Osteoblast (primary cell): ENCODE measurements around the gene ALOX5AP. TPM values are rescaled to one million over a fixed set of nuclear protein-coding genes. Genes with fewer than 3 reads are reported as not detected.

Experiments used
- DNase-seq: peaks from one replicate; pipeline ENCODE4 v3.0.0; 2011; ENCODE audit warnings: low spot score, mixed read lengths; ENCODE audit not compliant: insufficient read length; ENCODE audit errors: missing footprints
- H2AFZ ChIP-seq: 2 replicates; pipeline ENCODE4 v1.6.0; 2011; ENCODE audit warnings: mild to moderate bottlenecking, low read length
- H3K27ac ChIP-seq: 2 replicates; pipeline ENCODE4 v1.5.1; 2011; ENCODE audit warnings: mild to moderate bottlenecking, low read depth, low read length, moderate library complexity
- H3K27me3 ChIP-seq: 2 replicates; pipeline ENCODE4 v1.6.0; 2012; ENCODE audit warnings: mild to moderate bottlenecking, control low read depth, inconsistent platforms, low read length, moderate library complexity; ENCODE audit not compliant: insufficient read depth
- H3K36me3 ChIP-seq: 2 replicates; pipeline ENCODE4 v1.5.1; 2011; ENCODE audit warnings: mild to moderate bottlenecking, low read length, control low read depth, moderate library complexity; ENCODE audit not compliant: insufficient read depth
- H3K4me1 ChIP-seq: 2 replicates; pipeline ENCODE4 v1.5.1; 2011; ENCODE audit warnings: mild to moderate bottlenecking, low read length, control low read depth, moderate library complexity; ENCODE audit not compliant: insufficient read depth
- H3K4me2 ChIP-seq: 2 replicates; pipeline ENCODE4 v1.6.0; 2011; ENCODE audit warnings: mild to moderate bottlenecking, low read length; ENCODE audit not compliant: insufficient read depth
- H3K4me3 ChIP-seq: fragments of 200-600 bp; sonication (generic); 3 replicates; pipeline ENCODE4 v1.5.1; 2012; ENCODE audit warnings: mild to moderate bottlenecking, low read length, inconsistent platforms; ENCODE audit not compliant: insufficient read depth
- H3K79me2 ChIP-seq: 2 replicates; pipeline ENCODE4 v1.6.0; 2012; ENCODE audit warnings: mild to moderate bottlenecking, low read length, control low read depth, inconsistent platforms; ENCODE audit not compliant: insufficient read depth
- H3K9me3 ChIP-seq: 2 replicates; pipeline ENCODE4 v1.5.1; 2011; ENCODE audit warnings: low read depth, low read length, control low read depth
- H4K20me1 ChIP-seq: 2 replicates; pipeline ENCODE4 v1.6.0; 2012; ENCODE audit warnings: mild to moderate bottlenecking, low read length, control low read depth; ENCODE audit not compliant: insufficient read depth
- total RNA-seq: library from RNA; depleted of rRNA; stranded (reverse); fragments of >200 nt; gene quantifications from 2 replicates; pipeline ENCODE4 v1.2.3, GENCODE V29; 2012
- TF ChIP-seq, protein P1 (sequence below): IDR thresholded peaks from 2 replicates; pipeline ENCODE4 v1.5.1; 2011; ENCODE audit warnings: mild to moderate bottlenecking, low read depth, low read length, moderate library complexity; ENCODE audit errors: extremely low read depth

Gene ALOX5AP
- total RNA-seq, 1 donor, result not detected

DNA sequence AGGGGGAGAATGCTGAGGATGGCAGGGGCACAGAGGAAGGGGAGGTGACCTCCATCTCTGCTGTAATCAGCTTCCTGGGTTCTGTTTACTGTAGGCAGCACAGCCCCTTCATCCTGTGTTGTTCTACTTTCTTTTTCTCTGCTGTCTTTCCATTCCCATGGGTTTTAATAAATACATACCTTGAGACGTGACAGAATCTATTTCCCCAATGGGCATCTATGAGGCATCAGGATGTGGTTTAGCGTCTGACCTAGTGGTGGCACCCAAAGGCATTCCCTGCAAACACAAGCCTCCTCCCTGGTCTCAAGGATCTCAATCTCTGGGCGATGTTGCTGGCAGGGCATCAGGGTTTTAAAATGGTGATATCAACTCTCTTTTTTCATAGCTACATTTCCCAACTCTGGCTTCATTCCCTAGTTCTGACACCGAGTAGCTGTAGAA lies 60.8 kb downstream of the ALOX5AP start:
- H3K27ac ChIP-seq, result peak overlapping the region; percentile 21
- H3K9me3 ChIP-seq, result no peaks in the 10 kb centered on the region
- no peaks in the 10 kb centered on the region for H3K79me2 ChIP-seq
- H3K4me3 ChIP-seq, result peak overlapping the region; percentile 59
- H4K20me1 ChIP-seq, result no peaks in the 10 kb centered on the region
- peaks cover 35% of the 10 kb centered on the region for H3K4me1 ChIP-seq
- H3K27me3 ChIP-seq, result no peaks in the 10 kb centered on the region
- peak overlapping the region; percentile 78 for H3K4me2 ChIP-seq
- TF ChIP-seq, protein P1, sequence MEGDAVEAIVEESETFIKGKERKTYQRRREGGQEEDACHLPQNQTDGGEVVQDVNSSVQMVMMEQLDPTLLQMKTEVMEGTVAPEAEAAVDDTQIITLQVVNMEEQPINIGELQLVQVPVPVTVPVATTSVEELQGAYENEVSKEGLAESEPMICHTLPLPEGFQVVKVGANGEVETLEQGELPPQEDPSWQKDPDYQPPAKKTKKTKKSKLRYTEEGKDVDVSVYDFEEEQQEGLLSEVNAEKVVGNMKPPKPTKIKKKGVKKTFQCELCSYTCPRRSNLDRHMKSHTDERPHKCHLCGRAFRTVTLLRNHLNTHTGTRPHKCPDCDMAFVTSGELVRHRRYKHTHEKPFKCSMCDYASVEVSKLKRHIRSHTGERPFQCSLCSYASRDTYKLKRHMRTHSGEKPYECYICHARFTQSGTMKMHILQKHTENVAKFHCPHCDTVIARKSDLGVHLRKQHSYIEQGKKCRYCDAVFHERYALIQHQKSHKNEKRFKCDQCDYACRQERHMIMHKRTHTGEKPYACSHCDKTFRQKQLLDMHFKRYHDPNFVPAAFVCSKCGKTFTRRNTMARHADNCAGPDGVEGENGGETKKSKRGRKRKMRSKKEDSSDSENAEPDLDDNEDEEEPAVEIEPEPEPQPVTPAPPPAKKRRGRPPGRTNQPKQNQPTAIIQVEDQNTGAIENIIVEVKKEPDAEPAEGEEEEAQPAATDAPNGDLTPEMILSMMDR, result no peak
- peak overlapping the region; percentile 59 for H2AFZ ChIP-seq
- H3K36me3 ChIP-seq, result no peaks in the 10 kb centered on the region
- peak; percentile 69 for DNase-seq

GRCh38 chr13:30796631-30797601 lies 61.6 kb downstream of the ALOX5AP start:
- TF ChIP-seq, protein P1, result no peak
- Histone ChIP-seq H3K27me3 (no peaks in the 10 kb centered on the region), H4K20me1 (no peaks in the 10 kb centered on the region), H3K4me2 (peak overlapping the region; percentile 78), H3K36me3 (no peaks in the 10 kb centered on the region), H3K79me2 (no peaks in the 10 kb centered on the region), H3K9me3 (no peaks in the 10 kb centered on the region), H3K27ac (peak overlapping the region; percentile 21), H3K4me3 (peak overlapping the region; percentile 59), H3K4me1 (peaks cover 30% of the 10 kb centered on the region), H2AFZ (peak overlapping the region; percentile 59)
- no peak for DNase-seq

DNA sequence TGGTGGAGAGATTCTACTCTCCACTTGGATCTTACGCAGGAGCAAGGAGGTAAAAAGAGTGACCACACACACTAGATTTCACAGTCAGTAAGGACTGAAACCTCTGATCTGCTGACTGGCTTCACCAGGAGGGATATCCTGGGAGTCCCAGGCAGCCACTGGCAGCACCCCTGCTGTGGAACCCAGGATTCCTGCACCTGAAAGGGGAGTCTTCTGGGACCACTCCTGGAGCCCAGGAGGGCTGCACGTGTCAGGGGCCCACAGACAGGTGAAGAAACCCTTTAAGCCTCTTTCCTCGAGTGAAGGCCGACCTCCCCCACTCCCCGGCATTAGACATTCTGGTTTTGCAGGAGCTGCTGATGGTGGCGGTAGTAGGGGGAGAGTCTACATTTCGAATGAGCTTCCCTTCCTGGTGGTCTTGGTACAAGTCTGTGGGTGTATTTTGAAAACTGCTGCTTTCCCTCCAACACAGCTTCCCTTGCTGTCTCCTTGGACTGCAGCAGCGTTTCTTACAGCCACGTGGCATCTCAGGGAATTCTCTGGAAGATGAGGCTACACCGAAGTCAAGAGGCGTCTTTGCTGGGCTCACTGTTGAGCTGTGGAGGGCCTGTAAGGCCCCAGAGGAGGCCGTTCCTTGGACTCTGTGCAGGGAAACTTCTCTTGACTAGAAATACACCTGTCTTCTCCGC lies 62.6 kb downstream of the ALOX5AP start:
- no peak overlapping the region for H3K4me2 ChIP-seq
- H3K4me3 ChIP-seq, result no peak overlapping the region
- DNase-seq, result no peak
- no peaks in the 10 kb centered on the region for H4K20me1 ChIP-seq
- no peak overlapping the region for H2AFZ ChIP-seq
- TF ChIP-seq, protein P1, result no peak
- H3K27ac ChIP-seq, result no peak overlapping the region
- no peaks in the 10 kb centered on the region for H3K9me3 ChIP-seq
- peaks cover 19% of the 10 kb centered on the region for H3K4me1 ChIP-seq
- H3K27me3 ChIP-seq, result no peaks in the 10 kb centered on the region
- no peaks in the 10 kb centered on the region for H3K79me2 ChIP-seq
- no peaks in the 10 kb centered on the region for H3K36me3 ChIP-seq

DNA sequence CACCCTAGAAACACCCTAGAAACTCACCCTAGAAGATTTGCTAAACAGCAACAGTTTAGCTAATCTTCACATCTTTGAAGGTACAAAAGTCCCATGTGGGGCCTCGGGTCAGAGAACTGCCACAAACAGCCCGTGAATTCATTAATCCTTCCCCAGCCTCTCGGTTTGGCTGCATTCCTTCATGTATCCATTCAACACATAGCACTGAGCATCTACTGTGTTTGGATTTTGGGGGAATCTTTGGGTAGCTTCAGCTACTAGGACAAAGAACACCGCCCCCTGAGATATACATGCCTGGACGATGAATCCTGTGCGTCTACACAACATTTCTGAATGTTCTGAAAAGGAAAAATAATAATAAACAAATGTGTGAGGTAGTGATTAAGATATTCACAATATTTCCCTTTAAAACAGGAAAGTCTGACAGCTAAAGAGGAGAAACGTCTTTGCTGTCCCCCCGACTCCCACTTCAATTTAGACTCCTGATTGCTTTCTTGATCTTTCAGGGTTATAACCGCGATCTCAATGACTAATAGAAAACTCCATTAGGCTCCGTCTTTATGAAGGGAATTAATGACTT lies 63.5 kb downstream of the ALOX5AP start:
- Histone ChIP-seq H3K36me3 (no peaks in the 10 kb centered on the region), H3K9me3 (no peaks in the 10 kb centered on the region), H4K20me1 (no peaks in the 10 kb centered on the region), H3K79me2 (no peaks in the 10 kb centered on the region), H3K4me3 (no peak overlapping the region), H3K27ac (no peak overlapping the region), H3K4me1 (peaks cover 24% of the 10 kb centered on the region), H3K27me3 (no peaks in the 10 kb centered on the region), H3K4me2 (no peak overlapping the region), H2AFZ (no peak overlapping the region)
- no peak for DNase-seq
- TF ChIP-seq, protein P1, result no peak
